ENCODE measurements around the gene ZNF777. TPM values are rescaled to one million over a fixed set of nuclear protein-coding genes. Genes with fewer than 3 reads are reported as not detected.
"Not testable (repeated sequence)": the region's sequence is repeated elsewhere in the genome, so short reads cannot be mapped to it uniquely, and the experiment has no call there.

The ZNF777 gene
- total RNA-seq, 4 donors from 2014 or later, result 5.4 to 11.8 (median 5.9) TPM

GRCh38 chr7:149397470-149398043 lies 63.3 kb downstream of the ZNF777 start:
- ATAC-seq (ENCODE audit: low FRiP score), result no peak
- DNase-seq (ENCODE audit: low spot score), result no peak
- no peak for TF ChIP-seq CTCF (IDR thresholded peaks at IDR 0.05)

GRCh38 chr7:149388550-149389335 lies 72.1 kb downstream of the ZNF777 start:
- ATAC-seq (ENCODE audit: low FRiP score); DNase-seq (ENCODE audit: low spot score): not testable (repeated sequence)

- DNase-seq (ENCODE audit: low spot score); ATAC-seq (ENCODE audit: low FRiP score): not testable (repeated sequence)
Measured at GRCh38 chr7:149386514-149386913, 74.3 kb downstream of the ZNF777 start.

- no peak for ATAC-seq (ENCODE audit: low FRiP score)
- no peak for TF ChIP-seq CTCF (IDR thresholded peaks at IDR 0.05)
- no peak for DNase-seq (ENCODE audit: low spot score)
Measured at GRCh38 chr7:149385195-149385950, 75.5 kb downstream of the ZNF777 start.

Other genes starting within 250 kb of the ZNF777 start
- gene ZNF212, start 221.4 kb downstream of the ZNF777 start, total RNA-seq, result 1 to 10 TPM; 2.4 to 8.5 (median 5.0) TPM
- gene ZNF783, start 198.9 kb downstream of the ZNF777 start, total RNA-seq, result 10 to 100 TPM in 3 of 4 donors, 1 to 10 TPM in 1; 9.7 to 24.6 (median 15.9) TPM
- 10 to 100 TPM; 15.1 to 30.4 (median 25.0) TPM for gene ZNF746, start 36.7 kb upstream of the ZNF777 start, total RNA-seq

Data from omental fat pad (tissue), 4 donors.